Neural cell (in vitro differentiated cells): ENCODE measurements around the gene CBFA2T3.

Experiments
- CTCF ChIP-seq: fragments of 450-650 bp; IDR thresholded peaks from 2 replicates; pipeline ENCODE4 v1.5.1; 2014; ENCODE audit warnings: antibody characterized with exemption, mild to moderate bottlenecking, moderate library complexity; ENCODE audit not compliant: poor library complexity, severe bottlenecking
- POLR2AphosphoS5 ChIP-seq: IDR thresholded peaks from 2 replicates; pipeline ENCODE4 v1.6.1; 2012
- RAD21 ChIP-seq: fragments of 450-650 bp; conservative IDR thresholded peaks from 2 replicates; pipeline ENCODE4 v1.6.1; 2014; ENCODE audit warnings: antibody characterized with exemption, mild to moderate bottlenecking, moderate library complexity

- no peak for TF ChIP-seq CTCF
- no peak for TF ChIP-seq RAD21
- no peak for TF ChIP-seq POLR2AphosphoS5
These were observed 141.2 kb downstream of the CBFA2T3 start for GRCh38 chr16:88835818-88836217.
